Right atrium auricular region (tissue), 2 donors: ENCODE results near the gene SLC8A1. TPM values are rescaled to one million over a fixed set of nuclear protein-coding genes. Genes with fewer than 3 reads are reported as not detected.

ENCODE experiments used
- DNase-seq: peaks from one replicate; pipeline ENCODE4 v3.0.0-alpha.2; 2019; ENCODE audit warnings: low spot score
- H3K27ac ChIP-seq, 2 donors: fragments of 200-600 bp; sonication (generic); 1 replicate in 1 of 2; 2 replicates in 1 of 2; pipeline ENCODE4 v1.5.1; 2016 to 2019
- H3K27me3 ChIP-seq, 2 donors: fragments of 200-600 bp; sonication (generic); one replicate each; pipeline versions ENCODE4 v1.5.1 to v1.6.0; 2017 to 2019
- H3K36me3 ChIP-seq: fragments of 200-600 bp; sonication (generic); one replicate; pipeline ENCODE4 v1.5.1; 2016
- H3K4me1 ChIP-seq, 2 donors: fragments of 200-600 bp; sonication (generic); one replicate each; pipeline versions ENCODE4 v1.5.1 to v1.6.0; 2017 to 2019
- H3K4me3 ChIP-seq, 2 donors: fragments of 200-600 bp; sonication (generic); 1 replicate in 1 of 2; 2 replicates in 1 of 2; pipeline ENCODE4 v1.5.1; 2017 to 2019; ENCODE audit warnings: mild to moderate bottlenecking in 1 of 2, moderate library complexity in 1 of 2
- H3K9me3 ChIP-seq, 2 donors: fragments of 200-600 bp; sonication (generic); one replicate each; pipeline ENCODE4 v1.5.1; 2019
- total RNA-seq, 2 donors: library from RNA; depleted of rRNA; stranded (reverse); fragments of >200 nt; gene quantifications; one replicate each; pipeline ENCODE4 v1.1.0, GENCODE V29; 2016
- TF ChIP-seq, protein P1 (sequence below), 2 donors: fragments of 200-600 bp; sonication (generic); IDR thresholded peaks; one replicate each; pipeline ENCODE4 v1.5.1; 2019; ENCODE audit warnings: antibody characterized with exemption in 2 of 2

SLC8A1 gene
- total RNA-seq, 2 donors from 2014 or later = 493 to 738 TPM

DNA sequence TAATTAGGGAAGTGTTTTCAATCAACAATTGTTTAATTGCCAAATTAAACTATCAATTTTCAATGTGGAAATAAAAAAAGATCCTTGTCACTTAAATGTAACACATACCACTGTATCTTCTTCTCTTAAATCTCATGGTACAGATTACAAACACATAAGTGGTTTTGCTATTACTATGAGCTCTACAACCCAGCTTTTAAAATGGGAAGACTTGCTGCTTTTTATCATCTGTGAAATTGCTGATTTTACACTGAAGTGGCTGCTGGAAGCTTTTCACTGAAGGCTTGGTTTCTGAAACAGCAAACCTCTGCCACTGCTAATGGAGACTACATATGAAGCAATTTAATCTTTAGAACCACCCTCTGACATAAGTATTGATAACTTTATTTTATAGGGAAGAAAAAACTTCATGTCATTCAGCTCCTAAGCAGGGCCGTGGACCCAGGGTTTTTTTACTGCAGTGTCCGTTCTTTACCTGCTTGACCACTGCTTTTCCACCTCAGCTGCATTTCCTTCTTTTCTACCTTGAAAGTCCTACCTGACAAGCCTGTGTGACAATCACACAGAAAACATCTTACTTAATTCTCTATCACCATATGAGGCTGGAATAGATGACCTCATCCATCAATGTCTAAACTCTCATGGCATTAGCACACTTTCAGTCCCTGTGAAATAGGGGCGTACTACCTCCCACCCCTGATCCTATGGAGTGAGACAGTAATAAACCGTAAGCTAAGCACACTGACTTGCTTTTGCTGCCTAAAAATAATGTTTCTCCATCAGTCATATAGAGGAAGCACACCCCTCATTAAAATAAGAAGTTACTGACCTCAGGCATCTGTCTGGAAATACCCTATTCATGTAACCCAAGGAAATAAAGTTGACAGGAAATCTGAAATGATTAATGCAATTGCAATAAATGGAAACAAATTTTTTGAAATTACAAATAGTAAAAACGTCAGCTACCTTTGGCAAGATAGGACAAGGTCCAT lies 19.2 kb upstream of the SLC8A1 start:
- Histone ChIP-seq H3K9me3 (no peaks in the 10 kb centered on the region), H3K27me3 (no peaks in the 10 kb centered on the region), H3K4me1 (no peaks in the 10 kb centered on the region), H3K27ac (no peak overlapping the region), H3K4me3 (no peak overlapping the region), H3K36me3 (peaks cover 2% of the 10 kb centered on the region)
- no peak for DNase-seq
- TF ChIP-seq, protein P1, sequence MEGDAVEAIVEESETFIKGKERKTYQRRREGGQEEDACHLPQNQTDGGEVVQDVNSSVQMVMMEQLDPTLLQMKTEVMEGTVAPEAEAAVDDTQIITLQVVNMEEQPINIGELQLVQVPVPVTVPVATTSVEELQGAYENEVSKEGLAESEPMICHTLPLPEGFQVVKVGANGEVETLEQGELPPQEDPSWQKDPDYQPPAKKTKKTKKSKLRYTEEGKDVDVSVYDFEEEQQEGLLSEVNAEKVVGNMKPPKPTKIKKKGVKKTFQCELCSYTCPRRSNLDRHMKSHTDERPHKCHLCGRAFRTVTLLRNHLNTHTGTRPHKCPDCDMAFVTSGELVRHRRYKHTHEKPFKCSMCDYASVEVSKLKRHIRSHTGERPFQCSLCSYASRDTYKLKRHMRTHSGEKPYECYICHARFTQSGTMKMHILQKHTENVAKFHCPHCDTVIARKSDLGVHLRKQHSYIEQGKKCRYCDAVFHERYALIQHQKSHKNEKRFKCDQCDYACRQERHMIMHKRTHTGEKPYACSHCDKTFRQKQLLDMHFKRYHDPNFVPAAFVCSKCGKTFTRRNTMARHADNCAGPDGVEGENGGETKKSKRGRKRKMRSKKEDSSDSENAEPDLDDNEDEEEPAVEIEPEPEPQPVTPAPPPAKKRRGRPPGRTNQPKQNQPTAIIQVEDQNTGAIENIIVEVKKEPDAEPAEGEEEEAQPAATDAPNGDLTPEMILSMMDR (IDR thresholded peaks at IDR 0.05) = no peak

GRCh38 chr2:40466935-40467572 lies 15.2 kb upstream of the SLC8A1 start:
- Histone ChIP-seq H3K27ac (no peak overlapping the region), H3K9me3 (no peaks in the 10 kb centered on the region), H3K4me3 (no peak overlapping the region), H3K27me3 (no peaks in the 10 kb centered on the region), H3K4me1 (no peaks in the 10 kb centered on the region), H3K36me3 (peaks cover 4% of the 10 kb centered on the region)
- DNase-seq = no peak
- TF ChIP-seq, protein P1 (IDR thresholded peaks at IDR 0.05) = no peak

GRCh38 chr2:40466332-40466906 lies 14.5 kb upstream of the SLC8A1 start:
- H3K27ac ChIP-seq = no peak overlapping the region
- peaks cover 4% of the 10 kb centered on the region for H3K36me3 ChIP-seq
- H3K9me3 ChIP-seq = no peaks in the 10 kb centered on the region
- no peak for DNase-seq
- no peaks in the 10 kb centered on the region for H3K27me3 ChIP-seq
- H3K4me3 ChIP-seq = no peak overlapping the region
- TF ChIP-seq, protein P1 (IDR thresholded peaks at IDR 0.05) = no peak
- H3K4me1 ChIP-seq = no peaks in the 10 kb centered on the region

- no peak overlapping the region for H3K4me3 ChIP-seq
- peaks cover 0 to 10% of the 10 kb centered on the region in 2 donors for H3K4me1 ChIP-seq
- peaks cover 4% of the 10 kb centered on the region for H3K36me3 ChIP-seq
- no peak overlapping the region for H3K27ac ChIP-seq
- H3K9me3 ChIP-seq = no peaks in the 10 kb centered on the region
- no peaks in the 10 kb centered on the region for H3K27me3 ChIP-seq
- TF ChIP-seq, protein P1 (IDR thresholded peaks at IDR 0.05) = no peak
- no peak for DNase-seq
Observed at GRCh38 chr2:40463112-40463511, 11.2 kb upstream of the SLC8A1 start.

DNA sequence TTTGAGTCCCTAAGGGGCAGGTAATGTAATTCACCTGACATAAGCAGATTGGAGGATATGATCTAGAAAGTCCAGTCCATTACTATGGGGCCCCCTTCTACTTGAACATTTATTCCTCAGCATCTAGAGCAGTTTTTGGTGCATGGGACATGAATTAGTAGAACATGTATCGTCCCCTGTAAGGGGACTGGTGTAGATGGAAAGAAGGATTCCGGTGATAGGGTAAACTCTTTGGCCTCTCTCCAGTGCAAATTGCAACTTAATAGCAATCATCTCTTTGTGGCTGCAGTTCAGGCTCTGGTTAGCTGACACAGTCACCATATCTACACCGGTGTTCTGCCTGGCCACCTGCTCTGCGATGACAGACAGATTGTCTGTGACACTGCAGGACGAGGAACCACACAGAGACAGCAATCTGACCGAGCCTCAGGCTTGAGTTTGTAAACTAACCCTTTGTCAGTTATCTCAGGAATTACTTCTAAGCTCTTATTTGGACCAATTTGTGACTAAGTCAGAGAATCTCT lies 6.4 kb upstream of the SLC8A1 start:
- H3K27me3 ChIP-seq = no peaks in the 10 kb centered on the region
- DNase-seq = no peak
- no peak overlapping the region for H3K4me3 ChIP-seq
- peaks cover 0 to 30% of the 10 kb centered on the region in 2 donors for H3K4me1 ChIP-seq
- TF ChIP-seq, protein P1 (IDR thresholded peaks at IDR 0.05) = no peak
- no peak overlapping the region for H3K27ac ChIP-seq
- H3K36me3 ChIP-seq = no peaks in the 10 kb centered on the region
- H3K9me3 ChIP-seq = no peaks in the 10 kb centered on the region
